Esophagus squamous epithelium (tissue), 5 donors: ENCODE data around the gene ZC3H12A. TPM values are rescaled to one million over a fixed set of nuclear protein-coding genes. Genes with fewer than 3 reads are reported as not detected.
A peak's percentile ranks its signal among the peaks of the same experiment; 100 is the strongest.

Experiments used
- DNase-seq: peaks from one replicate; lab custom pipeline; 2025; lab: John Stamatoyannopoulos, UW
- H3K27ac ChIP-seq, 4 donors: fragments of 200-600 bp; sonication (generic); one replicate each; pipeline ENCODE4 v1.5.1; 2016 to 2019; ENCODE audit warnings: mild to moderate bottlenecking in 1 of 4
- H3K27me3 ChIP-seq, 4 donors: fragments of 200-600 bp; sonication (generic); 1 replicate in 3 of 4; 2 replicates in 1 of 4; pipeline versions ENCODE4 v1.5.1 to v1.6.0; 2017 to 2021; ENCODE audit warnings: antibody characterized with exemption in 1 of 4
- H3K36me3 ChIP-seq, 3 donors: fragments of 200-600 bp; sonication (generic); one replicate each; pipeline ENCODE4 v1.5.1; 2016 to 2019
- H3K4me1 ChIP-seq, 3 donors: fragments of 200-600 bp; sonication (generic); one replicate each; pipeline ENCODE4 v1.5.1; 2017 to 2019
- H3K4me3 ChIP-seq, 4 donors: fragments of 200-600 bp; sonication (generic); 1 replicate in 3 of 4; 2 replicates in 1 of 4; pipeline ENCODE4 v1.5.1; 2016 to 2019; ENCODE audit warnings: mild to moderate bottlenecking in 2 of 4, moderate library complexity in 1 of 4
- H3K9me3 ChIP-seq, 3 donors: fragments of 200-600 bp; sonication (generic); one replicate each; pipeline ENCODE4 v1.5.1; 2016 to 2019
- POLR2A ChIP-seq, 4 donors: fragments of 450-650 bp; IDR thresholded peaks; one replicate each; pipeline ENCODE4 v1.6.1; 2017; ENCODE audit warnings: antibody characterized with exemption in 4 of 4, mild to moderate bottlenecking in 4 of 4, moderate library complexity in 3 of 4
- WGBS, 2 donors: methylation state at CpG; one replicate each; pipeline ENCODE4 v1.1.5; 2018; 5-methylcytosine and 5-hydroxymethylcytosine counted together
- intact Hi-C: fragments of 100-400 bp; cut with DNase I; formaldehyde crosslinking; loops from one replicate; pipeline ENCODE4 v1.15.0; 2022
- total RNA-seq, 4 donors: library from RNA; depleted of rRNA; stranded (reverse); fragments of >200 nt; gene quantifications; one replicate each; pipeline ENCODE4 v1.1.0, GENCODE V29; 2016
- TF ChIP-seq, protein P1 (sequence below), 6 experiments: fragments of 450-650 bp in 4 of 6; fragments of 200-600 bp in 2 of 6; sonication (generic) in 2 of 6; IDR thresholded peaks; one replicate each; pipeline ENCODE4 v1.5.1; 2016 to 2019; ENCODE audit warnings: antibody characterized with exemption in 6 of 6, mild to moderate bottlenecking in 4 of 6, moderate library complexity in 4 of 6
- donor health status: DM: yes; HTN: yes; CAD: no.

The ZC3H12A gene
- total RNA-seq, 4 donors from 2014 or later = 11.6 to 132 (median 49.0) TPM

DNA sequence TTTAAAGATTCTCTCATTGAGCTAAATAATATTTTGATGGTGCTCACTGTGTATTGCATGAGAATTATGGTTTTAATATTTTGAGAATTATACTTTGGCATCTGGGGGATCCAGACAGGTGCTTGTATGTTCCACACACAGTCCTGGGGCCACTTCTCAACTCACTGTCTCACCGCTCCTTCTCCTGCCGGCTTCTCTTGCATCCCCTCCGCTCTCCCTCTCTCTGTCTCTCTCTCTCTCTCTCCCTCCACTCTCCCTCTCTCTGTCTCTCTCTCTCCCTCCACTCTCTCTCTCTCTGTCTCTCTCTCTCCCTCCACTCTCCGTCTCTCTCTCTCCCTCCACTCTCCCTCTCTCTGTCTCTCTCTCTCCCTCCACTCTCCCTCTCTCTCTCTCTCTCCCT lies 32.2 kb upstream of the ZC3H12A start:
- DNase-seq = no peak
- no peaks in the 10 kb centered on the region for H3K4me1 ChIP-seq
- H3K9me3 ChIP-seq = no peaks in the 10 kb centered on the region
- no peak overlapping the region for H3K4me3 ChIP-seq
- no peak overlapping the region for H3K27ac ChIP-seq
- TF ChIP-seq POLR2A (IDR thresholded peaks at IDR 0.05) = no peak
- TF ChIP-seq, protein P1, sequence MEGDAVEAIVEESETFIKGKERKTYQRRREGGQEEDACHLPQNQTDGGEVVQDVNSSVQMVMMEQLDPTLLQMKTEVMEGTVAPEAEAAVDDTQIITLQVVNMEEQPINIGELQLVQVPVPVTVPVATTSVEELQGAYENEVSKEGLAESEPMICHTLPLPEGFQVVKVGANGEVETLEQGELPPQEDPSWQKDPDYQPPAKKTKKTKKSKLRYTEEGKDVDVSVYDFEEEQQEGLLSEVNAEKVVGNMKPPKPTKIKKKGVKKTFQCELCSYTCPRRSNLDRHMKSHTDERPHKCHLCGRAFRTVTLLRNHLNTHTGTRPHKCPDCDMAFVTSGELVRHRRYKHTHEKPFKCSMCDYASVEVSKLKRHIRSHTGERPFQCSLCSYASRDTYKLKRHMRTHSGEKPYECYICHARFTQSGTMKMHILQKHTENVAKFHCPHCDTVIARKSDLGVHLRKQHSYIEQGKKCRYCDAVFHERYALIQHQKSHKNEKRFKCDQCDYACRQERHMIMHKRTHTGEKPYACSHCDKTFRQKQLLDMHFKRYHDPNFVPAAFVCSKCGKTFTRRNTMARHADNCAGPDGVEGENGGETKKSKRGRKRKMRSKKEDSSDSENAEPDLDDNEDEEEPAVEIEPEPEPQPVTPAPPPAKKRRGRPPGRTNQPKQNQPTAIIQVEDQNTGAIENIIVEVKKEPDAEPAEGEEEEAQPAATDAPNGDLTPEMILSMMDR (IDR thresholded peaks at IDR 0.05) = no peak
- 63 to 69% methylated on average over 4 of the region's 4 CpGs for WGBS, 2 donors
- H3K27me3 ChIP-seq = peaks cover 0 to 62% (median 0%) of the 10 kb centered on the region in 4 donors
- no peaks in the 10 kb centered on the region for H3K36me3 ChIP-seq
- intact Hi-C loops = no loop called here

DNA sequence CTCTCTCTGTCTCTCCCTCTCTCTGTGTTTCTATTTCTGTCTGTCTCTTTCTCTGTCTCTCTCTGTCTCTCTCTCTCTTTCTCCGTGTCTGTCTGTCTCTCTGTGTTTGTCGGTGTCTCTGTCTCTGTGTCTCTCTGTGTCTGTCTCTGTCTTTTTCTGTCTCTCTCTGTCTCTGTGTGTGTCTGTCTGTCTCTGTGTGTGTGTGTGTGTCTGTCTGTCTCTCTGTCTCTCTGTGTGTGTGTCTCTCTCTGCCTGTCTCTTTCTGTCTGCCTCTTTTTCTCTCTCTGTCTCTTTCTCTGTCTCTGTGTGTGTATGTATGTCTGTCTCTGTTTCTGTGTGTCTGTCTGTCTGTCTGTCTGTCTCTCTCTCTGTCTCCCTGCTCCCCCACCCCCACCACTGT lies 31.7 kb upstream of the ZC3H12A start:
- H3K36me3 ChIP-seq = no peaks in the 10 kb centered on the region
- no peak for DNase-seq
- no peaks in the 10 kb centered on the region for H3K9me3 ChIP-seq
- WGBS, 2 donors = 58 to 72% methylated on average over 2 of the region's 2 CpGs
- TF ChIP-seq, protein P1 (IDR thresholded peaks at IDR 0.05) = no peak
- TF ChIP-seq POLR2A (IDR thresholded peaks at IDR 0.05) = no peak
- intact Hi-C loops = no loop called here
- no peak overlapping the region for H3K27ac ChIP-seq
- no peaks in the 10 kb centered on the region for H3K4me1 ChIP-seq
- peaks cover 0 to 62% (median 0%) of the 10 kb centered on the region in 4 donors for H3K27me3 ChIP-seq
- no peak overlapping the region for H3K4me3 ChIP-seq

DNA sequence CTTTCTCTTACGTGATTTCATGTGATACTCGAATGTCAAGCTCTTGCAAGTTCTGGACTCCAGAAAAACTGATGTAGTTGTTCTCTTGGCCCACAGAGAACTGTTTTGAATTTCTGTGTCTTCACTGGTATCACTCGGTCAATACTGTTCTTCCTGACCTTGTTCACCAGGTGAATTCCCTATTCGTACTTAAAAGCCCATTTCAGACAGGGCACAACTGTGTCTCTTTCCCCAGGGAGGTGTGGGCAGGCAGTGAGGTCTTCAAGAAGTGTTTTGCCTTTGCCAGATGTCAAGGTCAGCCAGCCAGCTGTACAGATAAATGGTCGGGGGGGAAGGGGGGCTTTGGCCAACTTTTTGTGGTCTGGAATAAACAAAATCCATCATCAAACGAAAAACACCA lies 27.5 kb upstream of the ZC3H12A start:
- Histone ChIP-seq H3K27me3 (peaks cover 0 to 61% (median 2%) of the 10 kb centered on the region in 4 donors), H3K4me3 (no peak overlapping the region), H3K4me1 (no peaks in the 10 kb centered on the region), H3K27ac (no peak overlapping the region), H3K36me3 (no peaks in the 10 kb centered on the region), H3K9me3 (no peaks in the 10 kb centered on the region)
- no peak for DNase-seq
- intact Hi-C loops = no loop called here
- WGBS, 2 donors = 47 to 53% methylated on average over 6 of the region's 6 CpGs
- TF ChIP-seq, protein P1 (IDR thresholded peaks at IDR 0.05) = no peak
- no peak for TF ChIP-seq POLR2A (IDR thresholded peaks at IDR 0.05)

DNA sequence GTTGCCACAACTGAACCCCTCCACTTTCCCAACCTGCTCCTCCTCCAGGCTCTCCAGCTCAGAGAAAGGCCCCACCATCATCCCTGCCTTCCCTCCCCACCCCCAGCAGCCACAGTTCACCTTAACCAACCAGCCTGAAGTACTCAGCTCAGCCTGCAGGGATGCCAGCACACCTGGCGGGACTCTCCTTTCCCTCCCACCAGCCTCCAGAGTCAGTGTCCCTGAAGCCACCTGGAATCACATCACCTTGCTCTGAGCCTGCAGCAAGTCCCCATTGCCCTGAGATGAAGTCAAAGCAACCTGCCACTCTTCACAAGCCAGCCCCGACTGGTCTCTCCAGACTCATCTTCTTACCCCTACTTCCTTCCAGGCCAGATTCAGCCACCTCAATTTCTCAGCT lies 26.2 kb upstream of the ZC3H12A start:
- Histone ChIP-seq H3K27me3 (peaks cover 0 to 59% (median 2%) of the 10 kb centered on the region in 4 donors), H3K4me1 (no peaks in the 10 kb centered on the region), H3K4me3 (no peak overlapping the region), H3K9me3 (no peaks in the 10 kb centered on the region), H3K36me3 (no peaks in the 10 kb centered on the region), H3K27ac (no peak overlapping the region)
- no peak for DNase-seq
- TF ChIP-seq, protein P1 (IDR thresholded peaks at IDR 0.05) = peak in 1 of 6 experiments; percentile 28
- no peak for TF ChIP-seq POLR2A (IDR thresholded peaks at IDR 0.05)
- 36 to 45% methylated on average over 2 of the region's 2 CpGs for WGBS, 2 donors
- intact Hi-C loops = no loop called here

DNA sequence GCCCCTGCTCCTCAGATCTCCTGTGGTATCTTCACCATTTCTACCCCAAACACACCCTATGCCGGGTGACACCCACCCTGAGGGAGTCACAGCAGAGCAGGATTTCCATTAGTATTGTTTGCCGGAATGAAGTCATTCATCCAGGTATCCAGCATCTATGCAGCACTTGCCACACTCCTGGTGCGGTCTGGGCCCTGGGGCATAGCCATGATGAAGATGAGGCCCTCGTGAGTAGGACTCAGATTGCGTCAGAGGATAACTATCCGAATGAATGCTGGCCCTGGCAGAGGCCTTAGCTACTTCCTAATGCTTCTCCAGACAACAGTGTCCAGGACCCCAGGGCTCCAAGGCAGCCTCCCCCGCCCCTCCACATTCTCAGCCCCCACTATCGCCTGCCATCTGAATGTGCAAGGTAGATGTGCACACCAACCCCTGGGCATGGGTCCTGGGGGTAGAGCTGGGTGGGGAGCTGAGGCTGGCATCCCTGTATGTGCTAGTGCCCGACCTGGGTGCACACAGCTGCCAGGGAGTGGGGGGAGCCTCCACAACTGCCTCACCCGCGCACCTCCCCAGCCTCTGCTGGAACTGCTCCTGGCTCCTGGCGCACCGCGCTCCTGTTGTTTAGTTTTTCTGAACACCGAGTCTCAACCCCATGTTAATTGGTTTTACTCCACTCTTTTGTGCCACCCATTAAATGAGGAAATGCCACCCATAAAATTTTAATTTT lies 25.5 kb upstream of the ZC3H12A start:
- Histone ChIP-seq H3K36me3 (no peaks in the 10 kb centered on the region), H3K27me3 (peaks cover 0 to 59% (median 2%) of the 10 kb centered on the region in 4 donors), H3K27ac (no peak overlapping the region), H3K9me3 (no peaks in the 10 kb centered on the region), H3K4me1 (no peaks in the 10 kb centered on the region), H3K4me3 (no peak overlapping the region)
- TF ChIP-seq, protein P1 (IDR thresholded peaks at IDR 0.05) = no peak
- TF ChIP-seq POLR2A (IDR thresholded peaks at IDR 0.05) = no peak
- no peak for DNase-seq
- intact Hi-C loops = no loop called here
- 26 to 63% methylated on average over 9 to 13 of the region's 15 CpGs for WGBS, 2 donors
